Fibroblast of skin of scalp (primary cell): Measurements from ENCODE around the gene NAT8L. TPM values are rescaled to one million over a fixed set of nuclear protein-coding genes. Genes with fewer than 3 reads are reported as not detected.
"Not testable (repeated sequence)": the region's sequence is repeated elsewhere in the genome, so short reads cannot be mapped to it uniquely, and the experiment has no call there.

Experiments used
- DNase-seq: peaks from one replicate; pipeline ENCODE4 v3.0.0-alpha.2; 2013
- polyA plus RNA-seq, 2 experiments: library from polyadenylated mRNA; unstranded; fragments of 120-200 nt; gene quantifications; one replicate each; pipeline ENCODE4 v1.2.1, GENCODE V29; 2013; ENCODE audit not compliant: insufficient read length in 2 of 2

Gene NAT8L
- polyA plus RNA-seq (2013, experiment 1 of 2; ENCODE audit: insufficient read length): 0.05 TPM
- 0.37 TPM for polyA plus RNA-seq (2013, experiment 2 of 2; ENCODE audit: insufficient read length)

- no peak for DNase-seq
Measured at GRCh38 chr4:2059046-2059725, at the start of gene NAT8L. NAT8L (plus strand) TSS chr4:2059327; CDS start chr4:2059512, 185 bp downstream.

- peak; percentile 49 for DNase-seq
Measured at GRCh38 chr4:2009651-2010233, 49.4 kb upstream of the NAT8L start.

- no peak for DNase-seq
Measured at GRCh38 chr4:2011583-2011982, 47.5 kb upstream of the NAT8L start.

GRCh38 chr4:2015008-2015407, 44.1 kb upstream of the NAT8L start:
- no peak for DNase-seq

GRCh38 chr4:2021358-2022018, 37.6 kb upstream of the NAT8L start:
- not testable (repeated sequence) for DNase-seq

GRCh38 chr4:2024683-2025082, 34.4 kb upstream of the NAT8L start:
- peak; percentile 19 for DNase-seq

GRCh38 chr4:2025817-2026216, 33.3 kb upstream of the NAT8L start:
- no peak for DNase-seq

GRCh38 chr4:2027120-2027519, 32.0 kb upstream of the NAT8L start:
- peak; percentile 18 for DNase-seq

GRCh38 chr4:2031161-2031560, 28.0 kb upstream of the NAT8L start:
- not testable (repeated sequence) for DNase-seq

GRCh38 chr4:2036327-2036726, 22.8 kb upstream of the NAT8L start:
- no peak for DNase-seq

GRCh38 chr4:2036866-2037265, 22.3 kb upstream of the NAT8L start:
- no peak for DNase-seq

- DNase-seq: no peak
Measured at GRCh38 chr4:2040391-2041238, 18.5 kb upstream of the NAT8L start.

GRCh38 chr4:2041239-2042130, 17.6 kb upstream of the NAT8L start:
- peak; percentile 73 for DNase-seq

- DNase-seq: no peak
Measured at GRCh38 chr4:2042204-2042946, 16.8 kb upstream of the NAT8L start.

GRCh38 chr4:2042947-2043395, 16.2 kb upstream of the NAT8L start:
- DNase-seq: no peak

- DNase-seq: no peak
Measured at GRCh38 chr4:2043396-2044118, 15.6 kb upstream of the NAT8L start.

GRCh38 chr4:2044119-2044485, 15.0 kb upstream of the NAT8L start:
- DNase-seq: no peak

- no peak for DNase-seq
Measured at GRCh38 chr4:2044542-2045517, 14.3 kb upstream of the NAT8L start.

- no peak for DNase-seq
Measured at GRCh38 chr4:2045518-2045951, 13.6 kb upstream of the NAT8L start.
